Fibroblast of mammary gland (primary cell): ENCODE data around the gene PINLYP.

Experiments used
- DNase-seq: peaks from one replicate; pipeline ENCODE4 v3.0.0-alpha.2; 2010; ENCODE audit warnings: low read depth
- H3K4me3 ChIP-seq: 2 replicates; pipeline ENCODE4 v1.5.1; 2011; ENCODE audit warnings: low read depth, mild to moderate bottlenecking, low read length, moderate library complexity; ENCODE audit not compliant: control insufficient read depth
- CTCF ChIP-seq: conservative IDR thresholded peaks from 2 replicates; pipeline ENCODE4 v1.5.1; 2011; ENCODE audit warnings: low read depth, low read length, inconsistent platforms; ENCODE audit not compliant: control insufficient read depth, insufficient read depth

PINLYP gene

GRCh38 chr19:43611788-43612187 lies 36.2 kb downstream of the PINLYP start, which contains the start of gene SRRM5:
Gene SRRM5, plus strand, starts transcription at chr19:43612088. Its CDS starts 34 bp downstream, at chr19:43612122.
- no peak for DNase-seq
- no peak for TF ChIP-seq CTCF
- H3K4me3 ChIP-seq, result no peak within 1 kb of the TSS

- DNase-seq, result no peak
- no peak for TF ChIP-seq CTCF
- no peak overlapping the region for H3K4me3 ChIP-seq
These were observed 36.8 kb downstream of the PINLYP start for GRCh38 chr19:43612374-43612773.

GRCh38 chr19:43616306-43616705 lies 40.7 kb downstream of the PINLYP start:
- no peak for TF ChIP-seq CTCF
- H3K4me3 ChIP-seq, result no peak overlapping the region
- DNase-seq, result no peak

GRCh38 chr19:43616954-43617353 lies 41.4 kb downstream of the PINLYP start:
- H3K4me3 ChIP-seq, result no peak overlapping the region
- no peak for DNase-seq
- no peak for TF ChIP-seq CTCF

- no peak for TF ChIP-seq CTCF
- DNase-seq, result peak; percentile 34
- peak overlapping the region; percentile 87 for H3K4me3 ChIP-seq
These were observed 43.3 kb downstream of the PINLYP start for GRCh38 chr19:43618921-43619261.

GRCh38 chr19:43619262-43620060 lies 43.9 kb downstream of the PINLYP start, which contains the start of gene ZNF428:
Gene ZNF428, minus strand, starts transcription at chr19:43619629. Its CDS starts 5,325 bp downstream, at chr19:43614304.
- TF ChIP-seq CTCF, result no peak
- peak within 1 kb of the TSS; percentile 87 for H3K4me3 ChIP-seq
- peak; percentile 80 for DNase-seq
